Right lobe of liver (tissue), 6 donors: ENCODE measurements around the gene TRIP12. TPM values are rescaled to one million over a fixed set of nuclear protein-coding genes. Genes with fewer than 3 reads are reported as not detected.

Experiments
- ATAC-seq, 4 donors: fragments of 200-7000 bp; cut with Tn5 transposase; one replicate each; pipeline ENCODE4 v1.9.1; 2020; ENCODE audit warnings: mild to moderate bottlenecking in 4 of 4, moderate library complexity in 4 of 4
- DNase-seq, 3 donors: peaks; one replicate each; pipeline ENCODE4 v3.0.0-alpha.2; 2020
- H3K27ac ChIP-seq, 3 donors: fragments of 200-600 bp; one replicate each; pipeline ENCODE4 v1.8.0; 2022
- H3K27me3 ChIP-seq, 2 donors: fragments of 200-600 bp; one replicate each; pipeline ENCODE4 v1.8.0; 2022
- H3K36me3 ChIP-seq, 4 donors: fragments of 200-600 bp; sonication (generic) in 1 of 4; one replicate each; pipeline versions ENCODE4 v1.5.1 to v1.8.0; 2017 to 2022; ENCODE audit warnings: control low read depth in 1 of 4
- H3K4me1 ChIP-seq, 4 donors: fragments of 200-600 bp; sonication (generic) in 1 of 4; one replicate each; pipeline versions ENCODE4 v1.5.1 to v1.8.0; 2017 to 2022; ENCODE audit warnings: control low read depth in 1 of 4
- H3K4me3 ChIP-seq, 3 donors: fragments of 200-600 bp; one replicate each; pipeline ENCODE4 v1.8.0; 2022
- H3K9me3 ChIP-seq, 4 donors: fragments of 200-600 bp; sonication (generic) in 1 of 4; one replicate each; pipeline versions ENCODE4 v1.5.1 to v1.8.0; 2017 to 2022; ENCODE audit warnings: control low read depth in 1 of 4
- CTCF ChIP-seq, 4 donors: fragments of 200-600 bp in 3 of 4; fragments of 450-650 bp in 1 of 4; IDR thresholded peaks; one replicate each; pipeline versions ENCODE4 v1.5.1 to v1.8.0; 2016 to 2022; ENCODE audit warnings: antibody characterized with exemption in 4 of 4, mild to moderate bottlenecking in 2 of 4
- POLR2A ChIP-seq: fragments of 450-650 bp; IDR thresholded peaks from one replicate; pipeline ENCODE4 v1.6.1; 2017; ENCODE audit warnings: antibody characterized with exemption, mild to moderate bottlenecking
- WGBS: methylation state at CpG from one replicate; pipeline ENCODE4 v1.1.6; 2018; ENCODE audit warnings: low coverage, low lambda C conversion rate; ENCODE audit not compliant: insufficient coverage; ENCODE audit errors: missing lambda C conversion rate; 5-methylcytosine and 5-hydroxymethylcytosine counted together
- intact Hi-C, 2 donors: fragments of 100-400 bp; cut with DNase I; formaldehyde crosslinking; loops; one replicate each; pipeline versions ENCODE4 v1.11.2 to v1.14.1; 2022
- total RNA-seq, 6 experiments: library from RNA; depleted of rRNA in 2 of 6; stranded (reverse); fragments of >200 nt in 2 of 6; fragmentation: NEBNext Ultra II Directional in 3 of 6; extraction: Animal tissue kit (Norgen Biotek cat#: 25700) in 3 of 6; gene quantifications; one replicate each; pipeline versions ENCODE4 v1.1.0 to v1.2.4, GENCODE V29; 2016 to 2023
- donor health status: DM: no; HTN: yes; CAD: no.
- donor health status: DM: no; HTN: no; CAD: no.
- donor health status: DM: no; HTN: no; CAD: no.
- donor health status: DM: no; HTN: yes; CAD: no.
- donor health status: DM: no; HTN: yes; CAD: no.

The TRIP12 gene
- total RNA-seq, 6 experiments from 2014 or later, result 66.5 to 98.0 (median 85.4) TPM

- no peaks in the 10 kb centered on the region for H3K9me3 ChIP-seq
- H3K4me3 ChIP-seq, result no peak overlapping the region
- H3K36me3 ChIP-seq, result no peaks in the 10 kb centered on the region
- intact Hi-C loops, result no loop called here
- no peaks in the 10 kb centered on the region for H3K27me3 ChIP-seq
- H3K27ac ChIP-seq, result no peak overlapping the region
- 91% methylated on average over 5 of the region's 8 CpGs for WGBS
- no peak for DNase-seq
- no peaks in the 10 kb centered on the region for H3K4me1 ChIP-seq
- TF ChIP-seq POLR2A, result no peak
- no peak for TF ChIP-seq CTCF (IDR thresholded peaks at IDR 0.05)
- ATAC-seq, result no peak
Measured at GRCh38 chr2:229945975-229946374, 24.2 kb upstream of the TRIP12 start.

- no peak for DNase-seq
- intact Hi-C loops, result no loop called here
- no peak for TF ChIP-seq CTCF (IDR thresholded peaks at IDR 0.05)
- no peak for TF ChIP-seq POLR2A
- Histone ChIP-seq H3K27ac (no peak overlapping the region), H3K9me3 (no peaks in the 10 kb centered on the region), H3K4me1 (no peaks in the 10 kb centered on the region), H3K27me3 (no peaks in the 10 kb centered on the region), H3K36me3 (no peaks in the 10 kb centered on the region), H3K4me3 (no peak overlapping the region)
- WGBS, result 71% methylated on average over 5 of the region's 5 CpGs
- ATAC-seq, result no peak
Measured at GRCh38 chr2:229943770-229944449, 22.1 kb upstream of the TRIP12 start.

GRCh38 chr2:229943171-229943570 is 21.4 kb upstream of the TRIP12 start:
- Histone ChIP-seq H3K4me1 (no peaks in the 10 kb centered on the region), H3K27ac (no peak overlapping the region), H3K36me3 (no peaks in the 10 kb centered on the region), H3K9me3 (no peaks in the 10 kb centered on the region), H3K27me3 (no peaks in the 10 kb centered on the region), H3K4me3 (no peak overlapping the region)
- DNase-seq (no peak), ATAC-seq (no peak)
- TF ChIP-seq CTCF (IDR thresholded peaks at IDR 0.05), result no peak
- TF ChIP-seq POLR2A, result no peak
- WGBS, result 76% methylated on average over 2 of the region's 2 CpGs
- intact Hi-C loops, result no loop called here

GRCh38 chr2:229942671-229943070 is 20.9 kb upstream of the TRIP12 start:
- Histone ChIP-seq H3K36me3 (no peaks in the 10 kb centered on the region), H3K27me3 (no peaks in the 10 kb centered on the region), H3K4me1 (no peaks in the 10 kb centered on the region), H3K27ac (no peak overlapping the region), H3K9me3 (no peaks in the 10 kb centered on the region), H3K4me3 (no peak overlapping the region)
- DNase-seq (no peak), ATAC-seq (no peak)
- WGBS, result 66% methylated on average over 2 of the region's 8 CpGs
- intact Hi-C loops, result no loop called here
- TF ChIP-seq POLR2A (no peak), CTCF (IDR thresholded peaks at IDR 0.05) (no peak)
